Stimulated activated naive CD4-positive, alpha-beta T cell (primary cell): ENCODE measurements around the gene UST.

Experiments used
- DNase-seq, 6 experiments: peaks; one replicate each; lab custom pipeline; 2025; lab: John Stamatoyannopoulos, UW

Gene UST

DNA sequence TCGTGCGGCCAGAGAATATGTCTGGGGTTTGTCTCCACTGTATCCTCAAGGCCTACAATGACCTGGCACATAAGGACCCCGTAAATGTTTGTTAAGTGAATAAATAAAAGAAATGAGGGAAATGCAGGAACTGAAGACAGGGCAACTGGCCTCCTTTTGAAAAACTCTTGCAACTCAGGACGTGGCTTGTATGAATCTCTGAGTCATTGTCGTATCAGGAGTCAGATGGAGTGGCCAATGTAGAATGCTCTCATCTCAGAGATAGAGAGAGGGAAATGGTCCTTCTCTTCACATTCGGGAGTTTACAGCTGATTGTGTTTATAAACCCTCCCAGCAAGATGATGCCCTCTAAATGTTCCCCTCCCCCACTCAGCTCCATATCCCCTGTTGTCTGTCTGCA lies 57.1 kb downstream of the UST start:
- DNase-seq: no peak

DNA sequence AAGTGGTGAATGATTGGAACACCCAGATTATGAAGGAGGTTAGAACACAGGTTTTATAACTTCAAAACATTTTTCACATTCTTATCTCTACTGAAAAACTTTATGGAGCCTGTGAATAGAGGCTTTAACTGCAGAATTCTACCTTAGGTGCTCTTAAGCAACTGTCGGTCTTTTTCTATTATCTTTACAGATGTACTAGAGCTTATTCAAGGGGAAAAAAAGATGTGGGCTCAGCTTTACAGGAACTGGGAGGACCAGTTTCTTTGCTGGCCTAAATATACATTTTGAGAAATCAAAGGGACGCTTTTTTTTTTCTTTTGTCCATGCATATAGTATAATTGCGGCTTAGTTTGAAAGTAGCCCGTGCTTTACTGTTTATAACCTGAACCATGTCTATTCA lies 58.9 kb downstream of the UST start:
- DNase-seq: no peak

DNA sequence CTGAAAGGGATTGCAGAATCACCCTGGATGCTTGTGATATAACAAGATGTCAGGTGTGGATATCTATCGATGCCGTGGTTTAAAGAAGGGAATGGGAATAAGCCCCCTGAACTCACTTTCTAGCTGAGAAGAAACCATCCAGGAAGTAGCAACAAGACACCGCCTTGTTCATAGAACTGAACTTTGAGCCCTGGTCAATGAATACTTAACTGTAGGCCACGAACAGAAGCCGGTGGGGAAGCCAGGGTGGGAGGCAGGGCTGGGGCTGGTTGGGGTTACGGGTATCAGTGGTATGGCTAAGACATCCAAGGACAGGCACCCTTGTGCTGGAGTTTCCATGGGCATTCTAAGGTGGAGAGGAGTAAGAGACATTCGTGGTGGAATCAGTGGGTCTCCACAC lies 61.0 kb downstream of the UST start:
- DNase-seq: no peak

DNA sequence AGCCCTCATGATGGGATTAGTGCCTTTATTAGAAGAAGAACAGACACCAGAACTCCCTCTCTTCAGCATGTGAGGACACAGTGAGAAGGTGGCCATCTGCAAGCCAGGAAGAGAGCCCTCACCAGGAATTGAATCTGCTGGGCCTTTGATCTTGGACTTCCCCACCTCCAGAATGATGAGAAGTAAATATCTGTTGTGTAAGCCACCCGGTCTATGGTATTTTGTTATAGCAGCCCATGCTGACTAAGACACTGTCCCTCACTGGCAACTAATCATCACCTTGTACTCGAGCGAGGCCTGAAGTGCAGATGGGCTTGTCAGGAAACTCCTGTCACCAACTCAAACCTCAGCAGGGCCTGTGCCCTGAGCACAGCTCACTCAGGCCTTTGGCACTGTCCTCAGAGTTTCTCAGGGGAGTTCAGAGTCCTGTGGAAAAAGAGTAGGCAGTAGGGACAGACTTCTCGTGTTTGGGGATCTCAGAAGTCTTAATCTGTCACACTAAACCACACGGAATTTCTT lies 62.0 kb downstream of the UST start:
- no peak for DNase-seq

DNA sequence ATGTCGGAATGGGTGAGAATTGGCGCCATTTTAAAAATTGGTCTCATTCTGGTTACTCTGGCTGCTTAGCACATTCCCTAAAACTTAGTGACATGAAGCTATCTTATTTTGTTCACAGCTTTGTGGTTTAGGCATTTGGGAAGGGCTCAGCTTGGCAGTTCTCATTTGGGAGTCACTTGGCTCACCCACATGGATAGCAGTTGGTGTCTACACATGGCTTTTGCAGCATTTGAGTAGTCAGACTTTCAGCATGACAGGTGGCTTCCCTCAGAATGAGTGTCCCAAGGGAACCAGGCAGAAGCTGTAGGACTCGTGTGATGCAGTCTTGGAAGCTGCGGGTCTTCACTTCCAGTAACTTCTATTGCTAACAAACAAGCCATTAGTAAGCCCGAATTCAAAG lies 64.6 kb downstream of the UST start:
- DNase-seq: no peak

DNA sequence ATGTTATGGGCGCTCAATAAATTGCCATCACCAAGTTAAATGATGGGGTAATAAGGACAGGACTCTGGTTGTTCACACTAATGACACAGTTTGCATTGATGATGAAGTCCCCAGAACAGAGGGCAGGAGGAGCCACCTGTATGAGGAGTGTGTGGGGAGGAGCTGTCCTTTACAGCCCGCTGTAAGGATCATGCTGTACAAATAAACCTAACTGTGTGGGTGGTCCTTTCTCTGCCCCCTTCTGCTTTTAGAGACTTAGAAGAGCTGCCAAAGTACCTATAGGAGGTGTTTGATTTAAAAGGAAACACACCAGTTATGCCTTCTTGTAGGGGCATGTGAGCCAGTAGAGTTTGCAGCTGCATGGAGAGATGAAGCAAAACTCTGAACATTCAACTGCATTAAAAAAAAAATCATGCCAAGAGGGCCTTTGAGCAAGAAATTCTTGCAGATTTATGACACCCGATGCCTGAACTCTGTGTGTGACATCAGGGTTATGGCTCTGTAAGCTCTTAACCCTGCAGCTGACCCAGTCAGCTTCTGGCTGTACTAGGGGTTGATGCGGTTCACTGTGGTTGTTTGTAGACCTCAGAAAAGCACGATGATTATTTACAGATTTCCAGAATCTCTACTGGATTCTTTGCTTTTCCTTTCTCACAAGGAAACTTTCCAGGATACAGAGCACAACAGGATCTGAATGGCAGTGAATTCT lies 67.4 kb downstream of the UST start:
- no peak for DNase-seq

DNA sequence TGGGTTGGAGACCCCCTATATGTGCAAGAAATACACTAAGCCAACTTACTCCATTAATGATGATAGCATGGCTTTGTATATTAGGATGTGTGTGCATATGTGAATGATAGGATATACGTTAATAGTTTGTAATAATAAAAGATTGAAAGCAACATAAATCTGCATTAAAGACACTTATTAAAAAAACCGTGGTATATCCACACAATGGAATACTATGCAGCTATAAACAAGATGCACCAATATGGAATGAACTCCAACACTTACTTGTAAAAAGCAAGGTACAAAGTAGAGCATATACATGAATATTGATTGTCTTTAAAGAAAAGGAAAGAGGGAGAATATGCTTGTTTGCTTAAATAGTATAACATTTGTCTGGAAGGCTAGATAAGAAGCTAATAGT lies 68.0 kb downstream of the UST start:
- no peak for DNase-seq

DNA sequence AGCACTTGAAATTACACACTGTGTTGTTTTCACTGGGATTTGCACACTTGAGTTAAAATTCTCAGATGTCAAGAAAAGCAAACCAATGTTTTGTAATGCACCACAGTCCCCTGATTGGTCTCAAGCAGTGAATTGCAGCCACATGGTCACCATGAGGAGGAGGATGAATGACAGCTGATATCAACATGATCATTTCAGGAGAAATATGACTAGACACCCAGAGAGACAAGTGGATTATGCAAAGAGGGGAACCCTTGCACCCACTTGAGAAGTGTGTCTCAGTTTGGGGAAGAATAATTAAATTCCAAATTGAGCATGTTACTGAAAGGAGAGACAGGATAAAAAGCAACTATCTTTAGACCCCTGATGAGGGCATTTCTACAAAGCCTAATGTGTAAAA lies 69.3 kb downstream of the UST start:
- DNase-seq: no peak

DNA sequence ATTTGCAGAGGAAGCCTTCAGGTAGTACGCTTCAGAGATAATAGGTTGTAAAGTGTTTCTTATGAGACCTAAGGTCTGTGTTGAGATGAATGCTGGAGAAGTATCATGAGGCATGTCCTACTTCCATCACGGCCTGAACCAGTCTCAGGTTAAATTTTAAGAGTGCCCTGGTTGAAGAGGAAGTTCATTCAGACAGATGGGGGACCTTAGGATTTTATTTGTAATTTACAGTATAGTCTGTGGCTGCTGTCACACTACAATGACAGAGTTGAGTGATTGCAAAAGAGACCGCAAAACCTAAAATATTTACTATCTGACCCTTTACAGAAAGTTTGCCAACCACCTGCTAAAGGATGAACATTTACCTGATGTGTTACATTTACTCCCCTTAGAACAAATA lies 70.9 kb downstream of the UST start:
- DNase-seq: no peak

DNA sequence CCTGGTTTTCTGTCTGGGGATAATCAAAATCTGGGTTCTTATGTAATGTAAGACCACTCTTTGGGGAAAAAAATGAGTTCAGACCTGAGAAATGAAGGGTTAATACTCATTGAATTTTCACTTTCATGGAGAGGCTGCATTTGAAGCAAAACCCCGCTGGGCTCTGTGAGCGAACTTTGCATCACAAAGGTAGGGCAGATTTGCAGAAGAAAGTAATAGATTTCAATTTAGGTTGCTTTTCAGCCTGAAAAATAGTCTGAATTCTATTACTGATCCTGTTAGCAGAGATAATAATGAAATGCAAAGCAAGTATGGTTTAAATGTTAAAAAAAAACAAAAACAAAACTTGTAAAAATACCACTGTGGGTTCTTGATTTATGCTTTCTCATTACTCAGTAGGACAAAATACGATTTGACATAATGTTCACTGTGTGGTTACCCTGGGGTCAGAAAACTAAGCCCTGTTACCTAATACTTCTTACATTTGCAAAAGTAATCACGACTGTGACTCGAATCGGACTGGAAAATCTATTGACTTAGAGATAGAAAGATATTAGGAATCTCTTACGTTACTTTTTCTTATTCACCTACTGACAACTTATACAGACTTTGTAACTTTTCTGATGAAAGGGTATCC lies 72.2 kb downstream of the UST start:
- no peak for DNase-seq

DNA sequence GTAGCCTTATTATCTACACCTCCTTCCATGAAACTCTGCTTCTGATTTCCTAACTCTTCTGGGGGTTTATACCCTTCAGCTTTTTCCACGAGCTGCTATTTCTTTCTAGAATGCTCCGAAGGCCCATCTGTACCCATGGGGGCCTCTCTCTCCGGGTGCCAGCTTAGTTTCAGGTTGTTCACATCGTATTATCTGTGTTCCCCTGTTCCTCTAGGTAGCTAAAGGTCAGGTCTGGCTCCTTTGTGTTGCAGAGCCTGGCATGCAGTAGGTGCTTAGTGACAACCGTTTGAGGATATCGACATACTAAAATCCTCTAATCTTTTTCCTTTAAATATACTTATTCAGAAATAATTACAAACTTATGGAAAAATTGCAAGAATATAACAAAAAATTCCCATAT lies 73.0 kb downstream of the UST start:
- no peak for DNase-seq

DNA sequence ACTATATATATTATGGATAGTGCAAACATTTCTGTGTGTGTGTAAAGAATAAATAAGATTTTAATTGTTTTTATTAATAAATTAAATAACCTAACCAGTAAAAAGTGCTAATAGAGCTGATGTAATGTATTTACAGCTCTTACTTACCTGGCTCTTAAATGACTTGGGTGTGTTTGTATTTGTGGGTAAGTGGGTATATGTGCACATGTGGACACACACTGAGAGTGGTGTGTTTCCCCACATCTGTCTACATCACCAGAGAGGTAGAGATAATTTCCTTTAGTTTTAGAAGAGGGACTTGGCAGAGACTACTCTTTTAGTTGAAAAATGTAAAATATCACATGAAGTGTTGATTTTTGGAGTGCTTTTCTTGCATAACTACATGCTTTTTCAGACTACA lies 76.0 kb downstream of the UST start:
- DNase-seq: no peak

DNA sequence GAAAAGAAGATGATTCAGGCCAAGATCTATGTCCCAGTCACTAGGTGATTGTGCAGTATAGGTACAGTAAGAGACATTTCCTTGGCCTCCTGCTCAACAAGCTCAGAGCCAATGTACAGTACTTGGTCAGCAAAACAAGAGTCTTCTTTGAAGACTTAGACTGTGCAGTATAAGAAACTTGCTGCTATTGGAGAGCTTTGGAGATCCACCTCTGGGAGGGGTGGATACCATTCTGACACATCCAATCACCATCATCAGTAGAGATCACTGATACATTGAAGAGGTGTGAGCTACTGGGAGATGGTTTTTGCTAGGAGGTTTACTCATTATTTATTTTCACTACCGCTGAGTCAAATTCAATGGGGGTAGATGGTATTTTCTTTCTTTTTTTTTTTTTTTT lies 77.5 kb downstream of the UST start:
- no peak for DNase-seq

DNA sequence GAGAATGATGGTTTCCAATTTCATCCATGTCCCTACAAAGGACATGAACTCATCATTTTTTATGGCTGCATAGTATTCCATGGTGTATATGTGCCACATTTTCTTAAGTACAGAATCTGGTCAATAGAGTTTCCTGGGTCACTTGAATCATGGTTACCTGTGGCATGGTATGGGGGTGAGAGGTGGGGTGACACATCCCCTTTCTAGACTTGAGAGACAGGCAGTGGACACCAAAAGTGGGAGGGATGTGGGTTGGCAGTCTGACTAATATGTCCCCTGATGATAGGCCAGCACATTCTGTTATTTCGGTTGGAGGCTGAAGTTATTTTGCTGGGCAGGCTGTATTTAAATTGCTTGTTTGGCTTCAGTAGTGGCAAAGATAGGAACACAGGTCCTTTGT lies 78.1 kb downstream of the UST start:
- DNase-seq: no peak

DNA sequence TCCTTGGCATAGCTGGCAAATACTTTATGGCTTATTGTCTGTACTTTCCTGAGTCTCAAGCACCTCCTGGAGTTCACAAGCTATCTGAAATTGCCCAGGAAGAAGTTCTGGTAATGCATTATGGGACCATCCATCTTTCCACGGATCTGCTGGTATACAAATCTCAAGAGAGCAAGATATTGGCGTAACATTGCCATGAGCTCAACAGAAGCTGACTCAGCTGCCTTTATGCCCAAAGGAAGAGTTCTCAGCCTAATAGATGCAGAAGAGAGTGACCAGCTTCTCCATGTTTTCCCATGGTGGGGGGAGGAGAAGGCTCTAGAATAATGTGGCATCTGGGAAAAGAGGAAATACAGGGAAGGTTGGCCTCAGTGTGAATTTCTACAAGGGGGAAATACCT lies 78.7 kb downstream of the UST start:
- DNase-seq: no peak

DNA sequence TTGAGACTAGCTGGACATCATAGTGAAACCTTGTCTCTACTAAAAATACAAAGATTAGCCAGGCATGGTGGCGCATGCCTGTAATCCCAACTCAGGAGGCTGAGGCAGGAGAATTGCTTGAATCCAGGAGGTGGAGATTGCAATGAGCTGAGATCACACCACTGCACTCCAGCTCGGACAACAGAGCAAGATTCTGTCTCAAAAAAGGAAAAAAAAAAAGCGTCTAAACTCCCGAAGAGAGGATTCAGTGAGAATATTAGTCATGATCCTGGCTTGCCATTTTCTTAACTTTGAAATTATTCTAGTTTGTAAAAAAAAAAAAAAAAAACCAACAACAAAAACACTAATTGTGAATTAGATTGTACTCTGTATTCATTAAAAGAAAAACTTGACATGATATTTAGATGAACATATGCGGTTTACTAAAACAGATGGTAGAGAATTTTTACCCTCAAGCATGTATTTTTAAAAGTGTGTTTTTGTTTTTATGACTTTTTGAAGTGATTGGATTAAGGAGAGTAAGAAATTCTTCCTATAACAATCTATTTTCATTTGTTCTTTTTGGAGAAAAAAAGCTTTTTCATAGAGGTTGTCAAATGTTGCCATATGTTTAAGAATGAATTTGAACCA lies 80.7 kb downstream of the UST start:
- DNase-seq: no peak

DNA sequence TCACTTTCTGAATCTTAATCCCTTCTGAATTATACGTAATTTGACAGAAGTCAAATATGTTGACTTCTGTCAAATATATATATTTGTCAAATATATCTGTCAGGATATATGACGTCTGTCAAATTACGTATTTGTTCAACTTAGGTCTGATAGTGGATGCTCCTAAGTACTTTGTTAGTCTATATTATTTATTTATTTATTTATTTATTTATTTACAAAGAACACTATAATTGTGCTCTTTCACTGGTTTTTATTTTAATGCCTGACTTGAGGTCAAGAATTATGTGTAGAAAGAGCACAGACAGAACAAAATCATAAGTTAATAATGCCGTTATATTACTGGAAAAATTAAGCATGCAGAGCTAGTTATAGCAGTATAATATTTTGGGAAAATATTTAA lies 81.2 kb downstream of the UST start:
- DNase-seq: no peak

DNA sequence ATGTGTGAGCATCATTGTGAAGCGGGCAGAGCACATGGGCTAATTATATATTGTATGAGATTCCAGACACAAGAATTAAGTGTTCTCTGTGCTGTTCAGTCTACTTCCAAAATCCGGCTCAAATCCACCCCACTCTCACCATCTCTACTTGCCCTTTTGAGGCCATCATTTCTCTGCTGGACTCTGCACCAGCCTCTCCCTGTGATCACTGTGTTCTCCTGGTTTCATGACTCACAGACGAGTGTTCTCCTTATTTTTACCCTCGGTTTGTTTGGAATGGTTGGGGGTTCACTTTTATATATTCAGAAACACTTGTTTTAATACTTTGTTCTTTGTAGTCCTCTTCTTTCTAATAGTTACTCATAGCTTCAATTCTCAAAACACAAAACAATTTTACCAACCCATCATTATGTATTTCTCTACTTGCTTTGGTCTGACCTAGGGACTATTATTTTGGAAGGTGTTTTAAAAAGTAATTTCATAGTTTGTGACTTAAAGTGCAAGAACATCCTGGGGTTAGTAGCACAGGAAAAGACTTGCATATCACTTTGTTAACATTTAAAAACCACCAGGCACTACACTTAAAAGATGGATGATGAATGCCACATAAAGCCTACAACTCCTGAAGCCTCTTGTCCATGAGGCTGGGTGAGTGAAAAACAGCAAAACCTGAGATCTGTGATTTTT lies 82.7 kb downstream of the UST start:
- DNase-seq: no peak

DNA sequence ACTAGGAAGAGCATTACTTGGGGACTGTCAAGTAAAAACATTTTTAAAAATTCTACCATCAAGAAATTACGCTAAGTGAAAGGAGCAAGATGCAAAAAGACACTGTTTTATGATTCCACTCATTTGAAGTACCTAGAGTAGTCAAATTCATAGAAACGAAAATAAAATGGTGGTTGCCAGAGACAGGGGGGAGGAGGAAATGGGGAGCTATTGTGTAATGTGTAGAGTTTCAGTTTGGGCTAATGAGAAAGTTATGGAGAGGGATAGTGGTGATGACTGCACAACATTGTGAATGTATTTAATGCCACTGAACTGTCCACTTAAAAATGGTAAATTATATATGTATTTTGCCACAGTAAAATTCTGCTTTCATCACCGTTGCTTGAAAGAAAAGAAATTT lies 83.8 kb downstream of the UST start:
- DNase-seq: no peak

DNA sequence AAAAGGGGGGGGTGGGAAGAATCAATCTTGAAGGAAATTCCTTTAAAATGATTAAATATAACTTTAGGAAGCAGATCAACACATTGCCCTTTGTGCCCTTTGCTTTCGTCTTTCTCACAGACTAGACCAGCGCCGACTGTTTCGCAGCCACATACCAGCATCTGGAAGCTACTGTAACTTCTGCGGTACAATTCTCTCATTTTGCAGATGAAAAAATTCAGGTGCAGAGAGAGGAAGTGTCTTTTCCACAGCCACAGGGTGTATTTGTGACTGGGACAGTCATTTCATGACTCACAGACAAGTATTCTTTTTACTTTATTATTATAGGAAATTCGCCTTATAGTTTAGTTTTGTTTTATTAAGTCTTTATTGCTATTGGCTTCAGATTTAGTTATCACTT lies 84.2 kb downstream of the UST start:
- DNase-seq: no peak

DNA sequence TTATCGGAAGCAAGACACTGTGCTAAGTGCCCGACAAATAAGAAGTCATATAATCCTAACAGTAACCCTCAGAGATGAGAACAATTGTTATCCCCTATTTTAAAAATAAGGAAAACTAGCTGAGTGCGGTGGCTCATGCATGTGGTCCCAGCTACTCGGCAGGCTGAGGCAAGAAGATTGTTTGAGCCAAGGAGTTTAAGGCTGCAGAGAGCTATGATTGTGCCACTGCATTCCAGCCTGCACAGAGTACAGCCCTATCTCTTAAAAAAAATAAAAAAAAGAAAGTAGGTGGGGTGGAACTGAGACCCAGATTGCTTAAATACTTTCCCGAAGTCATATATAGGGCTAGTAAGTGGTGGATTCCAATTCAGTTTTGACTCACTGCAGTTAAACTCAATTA lies 84.7 kb downstream of the UST start:
- DNase-seq: no peak

DNA sequence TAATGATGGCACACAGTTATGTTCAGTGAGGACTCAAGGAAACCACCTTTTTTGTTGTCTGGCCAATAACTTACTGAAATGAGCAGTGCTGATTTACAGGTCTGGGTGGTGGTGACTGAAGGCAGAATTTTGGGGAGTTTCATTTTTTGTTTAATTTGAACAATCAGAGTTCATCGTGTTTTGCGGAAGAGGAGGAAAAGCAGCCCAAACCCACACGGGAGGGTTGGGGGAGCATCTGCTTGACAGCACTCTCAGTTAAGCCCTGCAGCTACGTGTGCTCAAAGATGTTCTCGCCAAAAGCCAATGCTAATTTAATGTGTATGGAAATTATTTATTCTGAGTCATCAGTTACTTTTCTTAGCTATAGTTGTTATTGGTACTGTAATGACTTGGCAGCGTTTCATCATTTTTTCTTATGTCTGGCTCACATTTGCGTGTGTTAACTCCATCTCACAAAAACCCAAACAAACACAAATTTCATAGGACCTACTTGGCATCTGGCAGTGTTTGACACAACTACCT lies 89.2 kb downstream of the UST start:
- no peak for DNase-seq

DNA sequence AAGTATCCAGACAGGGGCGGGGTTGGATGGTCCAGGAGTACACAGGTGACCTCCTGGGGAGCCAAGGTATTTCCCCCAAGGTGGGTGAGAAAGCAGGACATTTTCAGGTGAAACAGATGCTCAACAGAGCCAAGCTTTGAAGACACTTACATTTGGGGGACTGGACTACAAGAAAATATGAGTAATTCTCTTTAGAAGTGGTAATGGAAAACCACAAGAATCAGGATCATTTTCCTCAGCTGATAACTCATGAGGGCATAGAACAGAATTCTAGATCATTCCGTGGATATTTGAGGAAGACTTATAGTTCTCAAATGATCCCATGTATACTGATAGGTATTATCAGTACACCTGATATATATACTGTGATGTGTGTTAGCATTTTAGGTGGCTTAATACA lies 89.9 kb downstream of the UST start:
- DNase-seq: no peak
